ENCODE results near the gene ABCA1. TPM values are rescaled to one million over a fixed set of nuclear protein-coding genes. Genes with fewer than 3 reads are reported as not detected.
"Not testable (repeated sequence)": the region's sequence is repeated elsewhere in the genome, so short reads cannot be mapped to it uniquely, and the experiment has no call there.

The ABCA1 gene
- total and polyA plus RNA-seq, 2 donors (not counting 1 experiment from before 2014, with no cell fraction given): 11.5 to 60.4 TPM

GRCh38 chr9:104856413-104856941 lies 71.5 kb downstream of the ABCA1 start:
- no peak overlapping the region for H3K4me2 ChIP-seq (ENCODE audit: extremely low read depth, insufficient read depth, low read length)
- no peaks in the 10 kb centered on the region for H3K9me3 ChIP-seq (ENCODE audit: control insufficient read depth, insufficient read depth, low read depth, low read length)
- H3K79me2 ChIP-seq (ENCODE audit: control insufficient read depth, insufficient read depth, low read length): no peaks in the 10 kb centered on the region
- H3K9ac ChIP-seq (ENCODE audit: insufficient read depth, low read length): no peak overlapping the region
- H3K4me1 ChIP-seq (ENCODE audit: control insufficient read depth, extremely low read depth, insufficient read depth, low read length): peaks cover 15% of the 10 kb centered on the region
- H3K27ac ChIP-seq (ENCODE audit: insufficient read depth, low read length): no peak overlapping the region
- H3K4me3 ChIP-seq (replicated peaks in 1 of 4; ENCODE audit: control extremely low read depth in 1 of 4, insufficient read depth in 1 of 4, low read depth in 3 of 4, low read length in 4 of 4): no peak overlapping the region
- no peaks in the 10 kb centered on the region for H4K20me1 ChIP-seq (ENCODE audit: control insufficient read depth, extremely low read depth, insufficient read depth, low read length)
- H3K27me3 ChIP-seq (ENCODE audit: control insufficient read depth, insufficient read depth, low read length): no peaks in the 10 kb centered on the region
- peak in 1 of 2 donors; percentile 39 for DNase-seq (ENCODE audit: low read depth in 2 of 2)
- no peak for TF ChIP-seq CTCF (conservative IDR thresholded peaks at IDR 0.05 in 1 of 2, IDR thresholded peaks at IDR 0.05 in 1 of 2; ENCODE audit: low read depth in 1 of 2, low read length in 2 of 2)
- TF ChIP-seq EZH2 (IDR thresholded peaks at IDR 0.05; ENCODE audit: low read length, missing control alignments): no peak
- H2AFZ ChIP-seq (ENCODE audit: low read length): no peak overlapping the region
- no peaks in the 10 kb centered on the region for H3K36me3 ChIP-seq (ENCODE audit: control insufficient read depth, insufficient read depth, low read length)

- Histone ChIP-seq H4K20me1 (ENCODE audit: control insufficient read depth, extremely low read depth, insufficient read depth, low read length) (no peaks in the 10 kb centered on the region), H3K27me3 (ENCODE audit: control insufficient read depth, insufficient read depth, low read length) (no peaks in the 10 kb centered on the region), H3K9me3 (ENCODE audit: control insufficient read depth, insufficient read depth, low read depth, low read length) (no peaks in the 10 kb centered on the region), H3K9ac (ENCODE audit: insufficient read depth, low read length) (no peak overlapping the region), H3K36me3 (ENCODE audit: control insufficient read depth, insufficient read depth, low read length) (no peaks in the 10 kb centered on the region), H2AFZ (ENCODE audit: low read length) (no peak overlapping the region), H3K27ac (ENCODE audit: insufficient read depth, low read length) (no peak overlapping the region), H3K4me3 (replicated peaks in 1 of 4; ENCODE audit: control extremely low read depth in 1 of 4, insufficient read depth in 1 of 4, low read depth in 3 of 4, low read length in 4 of 4) (no peak overlapping the region), H3K4me2 (ENCODE audit: extremely low read depth, insufficient read depth, low read length) (no peak overlapping the region), H3K4me1 (ENCODE audit: control insufficient read depth, extremely low read depth, insufficient read depth, low read length) (peaks cover 22% of the 10 kb centered on the region), H3K79me2 (ENCODE audit: control insufficient read depth, insufficient read depth, low read length) (no peaks in the 10 kb centered on the region)
- TF ChIP-seq EZH2 (IDR thresholded peaks at IDR 0.05; ENCODE audit: low read length, missing control alignments): no peak
- no peak for TF ChIP-seq CTCF (conservative IDR thresholded peaks at IDR 0.05 in 1 of 2, IDR thresholded peaks at IDR 0.05 in 1 of 2; ENCODE audit: low read depth in 1 of 2, low read length in 2 of 2)
- peak in 1 of 2 donors; percentile 46 for DNase-seq (ENCODE audit: low read depth in 2 of 2)
These were observed 72.1 kb downstream of the ABCA1 start for GRCh38 chr9:104855807-104856206.

GRCh38 chr9:104855258-104855657 lies 72.7 kb downstream of the ABCA1 start:
- not testable (repeated sequence) for H3K9ac ChIP-seq (ENCODE audit: insufficient read depth, low read length); H4K20me1 ChIP-seq (ENCODE audit: control insufficient read depth, extremely low read depth, insufficient read depth, low read length); DNase-seq (ENCODE audit: low read depth in 2 of 2); H2AFZ ChIP-seq (ENCODE audit: low read length); H3K36me3 ChIP-seq (ENCODE audit: control insufficient read depth, insufficient read depth, low read length); H3K27me3 ChIP-seq (ENCODE audit: control insufficient read depth, insufficient read depth, low read length); H3K27ac ChIP-seq (ENCODE audit: insufficient read depth, low read length); H3K4me2 ChIP-seq (ENCODE audit: extremely low read depth, insufficient read depth, low read length); H3K9me3 ChIP-seq (ENCODE audit: control insufficient read depth, insufficient read depth, low read depth, low read length); H3K4me3 ChIP-seq (replicated peaks in 1 of 4; ENCODE audit: control extremely low read depth in 1 of 4, insufficient read depth in 1 of 4, low read depth in 3 of 4, low read length in 4 of 4); H3K79me2 ChIP-seq (ENCODE audit: control insufficient read depth, insufficient read depth, low read length)
- H3K4me1 ChIP-seq (ENCODE audit: control insufficient read depth, extremely low read depth, insufficient read depth, low read length): peaks cover 26% of the 10 kb centered on the region

Data from fibroblast of lung (primary cell).